Testis (tissue), 2 donors: Measurements from ENCODE around the gene SOX1.

Experiments used
- POLR2A ChIP-seq: fragments of 450-650 bp; IDR thresholded peaks from one replicate; pipeline ENCODE4 v1.6.1; 2017; ENCODE audit warnings: antibody characterized with exemption, mild to moderate bottlenecking, moderate library complexity
- TF ChIP-seq, protein P1 (sequence below), 3 experiments: fragments of 450-650 bp in 2 of 3; fragments of 200-600 bp in 1 of 3; sonication (generic) in 1 of 3; IDR thresholded peaks; one replicate each; pipeline ENCODE4 v1.5.1; 2016 to 2019; ENCODE audit warnings: antibody characterized with exemption in 3 of 3, mild to moderate bottlenecking in 2 of 3, moderate library complexity in 1 of 3

DNA sequence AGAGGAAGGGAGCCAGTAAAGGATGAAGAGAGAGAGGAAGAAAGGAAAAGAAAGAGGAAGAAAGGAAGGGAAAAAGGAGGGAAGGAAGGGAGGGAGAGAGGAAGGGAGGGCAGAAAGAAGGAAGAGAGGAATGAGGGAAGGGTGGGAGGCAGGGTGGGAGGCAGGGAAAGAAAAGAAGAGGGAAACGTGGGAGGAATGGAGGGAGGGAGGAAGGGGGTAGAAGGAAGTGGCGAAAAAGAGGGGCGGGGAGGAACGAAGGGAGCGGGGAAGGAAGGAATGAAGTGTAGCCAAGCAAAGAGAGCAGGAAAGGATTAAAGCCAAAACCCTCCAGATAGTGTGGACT lies 53.1 kb downstream of the SOX1 start:
- TF ChIP-seq, protein P1, sequence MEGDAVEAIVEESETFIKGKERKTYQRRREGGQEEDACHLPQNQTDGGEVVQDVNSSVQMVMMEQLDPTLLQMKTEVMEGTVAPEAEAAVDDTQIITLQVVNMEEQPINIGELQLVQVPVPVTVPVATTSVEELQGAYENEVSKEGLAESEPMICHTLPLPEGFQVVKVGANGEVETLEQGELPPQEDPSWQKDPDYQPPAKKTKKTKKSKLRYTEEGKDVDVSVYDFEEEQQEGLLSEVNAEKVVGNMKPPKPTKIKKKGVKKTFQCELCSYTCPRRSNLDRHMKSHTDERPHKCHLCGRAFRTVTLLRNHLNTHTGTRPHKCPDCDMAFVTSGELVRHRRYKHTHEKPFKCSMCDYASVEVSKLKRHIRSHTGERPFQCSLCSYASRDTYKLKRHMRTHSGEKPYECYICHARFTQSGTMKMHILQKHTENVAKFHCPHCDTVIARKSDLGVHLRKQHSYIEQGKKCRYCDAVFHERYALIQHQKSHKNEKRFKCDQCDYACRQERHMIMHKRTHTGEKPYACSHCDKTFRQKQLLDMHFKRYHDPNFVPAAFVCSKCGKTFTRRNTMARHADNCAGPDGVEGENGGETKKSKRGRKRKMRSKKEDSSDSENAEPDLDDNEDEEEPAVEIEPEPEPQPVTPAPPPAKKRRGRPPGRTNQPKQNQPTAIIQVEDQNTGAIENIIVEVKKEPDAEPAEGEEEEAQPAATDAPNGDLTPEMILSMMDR (IDR thresholded peaks at IDR 0.05): no peak
- no peak for TF ChIP-seq POLR2A
